ENCODE results near the gene CFDP1.

Gene CFDP1

DNA sequence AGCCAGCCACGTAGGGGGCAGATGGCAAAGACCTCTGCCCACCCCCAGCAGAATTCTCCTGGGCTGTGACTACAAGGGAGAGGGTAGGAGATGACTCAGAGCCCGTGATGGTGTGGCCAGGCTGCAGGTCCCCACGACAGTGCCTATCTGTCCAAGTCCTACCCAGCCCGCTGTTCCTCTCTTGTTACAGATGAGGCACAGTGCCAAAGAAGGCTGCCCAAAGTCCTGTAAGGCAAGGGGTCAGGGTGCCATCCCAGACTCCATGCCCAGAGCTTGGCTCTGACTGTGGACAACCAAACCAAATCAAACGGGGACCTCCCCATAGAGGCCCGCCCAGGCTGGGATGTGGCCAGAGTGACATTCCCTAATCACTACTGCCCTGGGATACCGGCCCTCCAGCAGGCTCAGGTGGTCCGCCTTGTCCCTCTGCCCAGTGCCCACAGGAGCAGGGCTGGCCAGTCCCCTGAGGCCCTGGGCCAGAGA, 169.3 kb downstream of the CFDP1 start:
- TF ChIP-seq, protein P1, sequence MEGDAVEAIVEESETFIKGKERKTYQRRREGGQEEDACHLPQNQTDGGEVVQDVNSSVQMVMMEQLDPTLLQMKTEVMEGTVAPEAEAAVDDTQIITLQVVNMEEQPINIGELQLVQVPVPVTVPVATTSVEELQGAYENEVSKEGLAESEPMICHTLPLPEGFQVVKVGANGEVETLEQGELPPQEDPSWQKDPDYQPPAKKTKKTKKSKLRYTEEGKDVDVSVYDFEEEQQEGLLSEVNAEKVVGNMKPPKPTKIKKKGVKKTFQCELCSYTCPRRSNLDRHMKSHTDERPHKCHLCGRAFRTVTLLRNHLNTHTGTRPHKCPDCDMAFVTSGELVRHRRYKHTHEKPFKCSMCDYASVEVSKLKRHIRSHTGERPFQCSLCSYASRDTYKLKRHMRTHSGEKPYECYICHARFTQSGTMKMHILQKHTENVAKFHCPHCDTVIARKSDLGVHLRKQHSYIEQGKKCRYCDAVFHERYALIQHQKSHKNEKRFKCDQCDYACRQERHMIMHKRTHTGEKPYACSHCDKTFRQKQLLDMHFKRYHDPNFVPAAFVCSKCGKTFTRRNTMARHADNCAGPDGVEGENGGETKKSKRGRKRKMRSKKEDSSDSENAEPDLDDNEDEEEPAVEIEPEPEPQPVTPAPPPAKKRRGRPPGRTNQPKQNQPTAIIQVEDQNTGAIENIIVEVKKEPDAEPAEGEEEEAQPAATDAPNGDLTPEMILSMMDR (IDR thresholded peaks at IDR 0.05): no peak
- Histone ChIP-seq H3K4me1 (peaks cover 5 to 79% (median 59%) of the 10 kb centered on the region in 4 donors), H3K27me3 (no peaks in the 10 kb centered on the region), H3K9me3 (no peaks in the 10 kb centered on the region), H3K36me3 (no peaks in the 10 kb centered on the region), H3K27ac (peak overlapping the region; percentile 95 to 96), H3K4me3 (peak overlapping the region; percentile 84 to 96)
- intact Hi-C loops (cut with DNase I; ENCODE audit: low total_unique reads): no loop called here
- peak; percentile 58 to 88 for DNase-seq

DNA sequence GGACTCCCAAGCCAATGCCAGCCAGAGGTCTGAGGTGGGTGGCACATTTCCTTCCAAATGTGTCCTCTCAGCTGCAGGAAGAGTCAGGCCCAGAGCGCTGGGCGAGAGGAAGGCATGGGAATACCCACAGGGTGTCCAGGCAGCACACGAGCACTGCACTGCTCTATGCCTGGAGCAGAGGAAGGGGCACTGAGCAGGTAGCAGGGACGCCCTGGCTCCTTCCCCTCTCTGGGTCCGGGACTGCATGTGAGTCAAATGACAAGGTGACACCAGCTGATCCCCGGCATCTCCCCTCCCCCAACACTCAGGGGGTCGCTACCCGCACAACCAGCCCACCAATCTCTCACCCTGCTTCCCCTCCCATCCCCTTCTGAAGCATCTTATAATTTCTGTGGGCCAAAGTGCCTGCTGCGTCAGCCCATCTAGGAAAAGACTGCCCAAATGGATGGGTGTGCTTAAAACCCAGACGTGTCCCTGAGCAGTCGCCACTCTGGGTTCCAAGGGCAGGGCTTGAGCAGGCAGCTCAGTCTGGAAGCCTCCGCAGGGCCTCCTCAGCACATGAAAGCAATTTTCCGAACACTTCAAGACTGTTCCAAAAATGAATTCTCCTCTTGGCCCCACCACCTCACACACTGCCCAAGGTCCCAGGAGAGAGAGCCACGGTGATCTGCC, 169.9 kb downstream of the CFDP1 start:
- no peaks in the 10 kb centered on the region for H3K27me3 ChIP-seq
- H3K9me3 ChIP-seq: no peaks in the 10 kb centered on the region
- DNase-seq: no peak
- peak overlapping the region; percentile 84 to 96 for H3K4me3 ChIP-seq
- TF ChIP-seq, protein P1 (IDR thresholded peaks at IDR 0.05): no peak
- intact Hi-C loops (cut with DNase I; ENCODE audit: low total_unique reads): no loop called here
- peaks cover 5 to 85% (median 62%) of the 10 kb centered on the region in 4 donors for H3K4me1 ChIP-seq
- peak overlapping the region; percentile 95 to 96 for H3K27ac ChIP-seq
- H3K36me3 ChIP-seq: no peaks in the 10 kb centered on the region

DNA sequence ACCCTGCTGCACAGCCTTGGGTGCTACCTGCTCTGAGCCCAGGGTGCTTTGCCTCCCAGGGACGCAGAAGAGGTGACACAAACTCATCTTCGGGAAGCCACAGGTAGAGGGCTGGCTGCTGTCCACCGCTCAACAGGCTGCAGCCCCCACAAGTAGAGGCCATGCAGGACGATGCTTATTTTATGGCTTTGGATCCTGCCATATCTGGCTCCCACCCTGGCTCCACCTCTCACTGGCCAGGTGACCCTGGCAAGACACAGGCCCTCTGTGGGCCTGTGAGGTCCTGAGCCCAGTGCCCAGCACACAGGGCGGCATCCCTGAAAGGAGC, 170.5 kb downstream of the CFDP1 start:
- Histone ChIP-seq H3K27ac (peak overlapping the region; percentile 95 to 96), H3K4me1 (peaks cover 5 to 86% (median 66%) of the 10 kb centered on the region in 4 donors), H3K9me3 (no peaks in the 10 kb centered on the region), H3K36me3 (no peaks in the 10 kb centered on the region), H3K4me3 (peak overlapping the region; percentile 84 to 96), H3K27me3 (no peaks in the 10 kb centered on the region)
- intact Hi-C loops (cut with DNase I; ENCODE audit: low total_unique reads): no loop called here
- DNase-seq: no peak
- TF ChIP-seq, protein P1 (IDR thresholded peaks at IDR 0.05): no peak

DNA sequence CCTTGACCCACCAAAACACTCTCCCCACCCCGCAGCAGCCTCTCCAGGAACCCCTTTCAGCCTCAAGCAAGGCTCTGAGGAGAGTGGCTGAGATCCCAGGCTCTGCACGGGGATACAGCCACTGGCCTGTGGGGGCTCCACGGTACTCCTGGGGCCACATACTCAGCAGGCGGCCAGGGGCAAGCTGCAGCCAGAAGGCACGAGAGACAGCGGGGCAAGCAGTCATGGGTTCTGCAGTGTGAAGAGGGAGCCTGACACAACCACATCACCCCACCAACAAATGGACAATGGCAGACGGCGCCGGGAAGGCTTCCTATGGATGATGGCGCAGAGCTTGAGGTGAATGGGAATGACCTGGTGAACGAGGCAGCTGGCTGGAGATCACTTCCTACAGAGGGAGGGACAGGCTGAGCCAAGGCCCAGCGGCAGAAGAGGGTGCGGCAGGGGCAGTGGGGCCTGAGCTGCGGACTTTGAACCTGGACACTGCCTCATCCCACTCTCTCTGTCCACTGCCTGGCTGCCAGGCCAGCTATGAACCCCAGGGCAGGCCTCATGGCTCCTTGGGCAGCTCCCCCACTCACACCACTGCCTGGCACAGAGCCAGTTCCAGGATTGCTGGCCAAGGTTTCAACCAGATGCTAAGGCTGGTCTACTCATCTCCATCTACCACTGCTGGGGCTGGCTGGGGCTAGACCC, 171.1 kb downstream of the CFDP1 start:
- peaks cover 5 to 87% (median 67%) of the 10 kb centered on the region in 4 donors for H3K4me1 ChIP-seq
- no peaks in the 10 kb centered on the region for H3K9me3 ChIP-seq
- H3K4me3 ChIP-seq: peak overlapping the region in 1 of 2 donors; percentile 96
- H3K27ac ChIP-seq: peak overlapping the region; percentile 95 to 96
- intact Hi-C loops (cut with DNase I; ENCODE audit: low total_unique reads): no loop called here
- TF ChIP-seq, protein P1 (IDR thresholded peaks at IDR 0.05): no peak
- H3K27me3 ChIP-seq: no peaks in the 10 kb centered on the region
- no peaks in the 10 kb centered on the region for H3K36me3 ChIP-seq
- DNase-seq: peak in 1 of 2 donors; percentile 71

DNA sequence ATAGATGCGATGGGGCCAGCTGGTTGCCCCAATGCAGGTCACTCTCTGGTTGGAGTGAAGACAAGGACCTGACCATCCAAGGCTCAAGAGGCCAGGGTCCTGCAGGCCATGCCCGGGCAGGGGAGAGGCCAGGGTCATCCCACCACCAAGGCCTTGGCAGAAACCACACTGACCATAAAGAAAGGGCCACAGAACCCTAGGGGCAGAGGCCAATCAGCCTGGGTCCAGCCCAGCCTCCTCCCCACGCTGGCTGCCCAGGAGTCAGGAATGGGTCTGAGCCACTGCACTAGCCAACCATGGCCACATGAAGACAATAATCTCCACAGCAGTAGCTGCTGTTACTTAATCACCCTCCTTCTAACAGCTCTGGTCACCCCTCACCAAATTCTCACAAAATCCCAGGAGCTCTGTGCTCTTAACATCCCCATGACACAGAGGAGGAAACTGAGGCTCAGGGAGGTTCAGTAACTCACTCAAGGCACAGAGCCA, 171.7 kb downstream of the CFDP1 start:
- no peak overlapping the region for H3K4me3 ChIP-seq
- peak overlapping the region; percentile 95 to 96 for H3K27ac ChIP-seq
- no peaks in the 10 kb centered on the region for H3K27me3 ChIP-seq
- H3K9me3 ChIP-seq: no peaks in the 10 kb centered on the region
- no peaks in the 10 kb centered on the region for H3K36me3 ChIP-seq
- no peak for DNase-seq
- peaks cover 5 to 87% (median 68%) of the 10 kb centered on the region in 4 donors for H3K4me1 ChIP-seq
- TF ChIP-seq, protein P1 (IDR thresholded peaks at IDR 0.05): no peak
- intact Hi-C loops (cut with DNase I; ENCODE audit: low total_unique reads): no loop called here

Measured in tibial artery (tissue), 4 donors.